HepG2 (cell line): ENCODE results near the gene ESYT2. TPM values are rescaled to one million over a fixed set of nuclear protein-coding genes. Genes with fewer than 3 reads are reported as not detected.

ENCODE experiments used
- ATF1 ChIP-seq: IDR thresholded peaks from 2 replicates; pipeline ENCODE4 v1.6.1; 2016; ENCODE audit warnings: mild to moderate bottlenecking, control low read depth
- BORCS8-MEF2B ChIP-seq: sonication (generic); formaldehyde crosslinking; IDR thresholded peaks from 2 replicates; pipeline ENCODE4 v1.8.0; 2022; ENCODE audit warnings: mild to moderate bottlenecking, missing genetic modification reagents
- HNRNPLL ChIP-seq: fragments of 200-400 bp; formaldehyde crosslinking; IDR thresholded peaks from 2 replicates; pipeline ENCODE4 v1.6.1; 2017; ENCODE audit warnings: mild to moderate bottlenecking, low read depth, low read length; ENCODE audit not compliant: poor library complexity, severe bottlenecking
- NONO ChIP-seq, 2 experiments: fragments of 450-650 bp in 1 of 2; sonication (generic) in 1 of 2; formaldehyde crosslinking in 1 of 2; IDR thresholded peaks in 1 of 2; conservative IDR thresholded peaks in 1 of 2; 2 replicates each; pipeline versions ENCODE4 v1.6.1 to v1.8.0; 2017 to 2022; ENCODE audit warnings: mild to moderate bottlenecking in 1 of 2, missing genetic modification reagents in 1 of 2, moderate library complexity in 1 of 2
- PHF8 ChIP-seq: sonication (generic); formaldehyde crosslinking; IDR thresholded peaks from 2 replicates; pipeline ENCODE4 v1.5.0; 2020; ENCODE audit warnings: missing genetic modification reagents
- TAF1 ChIP-seq: sonication (generic); formaldehyde crosslinking; IDR thresholded peaks from 2 replicates; pipeline ENCODE4 v1.4.0; 2020; ENCODE audit warnings: missing genetic modification reagents
- ZNF501 ChIP-seq: sonication (generic); formaldehyde crosslinking; IDR thresholded peaks from 2 replicates; pipeline ENCODE4 v1.5.1; 2020; ENCODE audit warnings: mild to moderate bottlenecking, moderate library complexity, missing genetic modification reagents
- ZNF709 ChIP-seq: sonication (generic); formaldehyde crosslinking; IDR thresholded peaks from 2 replicates; pipeline ENCODE4 v1.5.0; 2020; ENCODE audit warnings: mild to moderate bottlenecking, missing genetic modification reagents
- ZNF792 ChIP-seq: IDR thresholded peaks from 2 replicates; pipeline ENCODE4 v1.6.1; 2016
- ZNF883 ChIP-seq: sonication (generic); formaldehyde crosslinking; IDR thresholded peaks from 2 replicates; pipeline ENCODE4 v1.5.1; 2020; ENCODE audit warnings: mild to moderate bottlenecking, missing genetic modification reagents; ENCODE audit errors: not compliant biosample characterization
- polyA plus RNA-seq, 8 experiments: library from polyadenylated mRNA; depleted of rRNA in 3 of 8; stranded (reverse) in 7 of 8; unstranded in 1 of 8; fragments of >200 nt; fragmentation: Illumina TruSeq in 4 of 8; extraction: Trizol in 4 of 8; gene quantifications; 2 replicates each; pipeline versions ENCODE4 v1.2.1 to v1.2.3, GENCODE V29; 2011 to 2016; ENCODE audit warnings: low read depth in 4 of 8, missing spikeins in 1 of 8, mixed read lengths in 1 of 8; ENCODE audit not compliant: insufficient read depth in 1 of 8
- total RNA-seq, 5 experiments: library from RNA; depleted of rRNA; stranded (reverse); fragments of >200 nt; fragmentation: Illumina TruSeq; extraction: Trizol; gene quantifications; 2 replicates each; pipeline ENCODE4 v1.2.3, GENCODE V29; 2016; ENCODE audit warnings: low read depth in 1 of 5
- TF ChIP-seq, protein P1 (sequence below): sonication (generic); formaldehyde crosslinking; IDR thresholded peaks from 2 replicates; pipeline ENCODE4 v1.4.0; 2020; ENCODE audit warnings: mild to moderate bottlenecking, missing genetic modification reagents
- TF ChIP-seq, protein P2 (sequence below), 2 experiments: sonication (generic) in 1 of 2; formaldehyde crosslinking in 1 of 2; IDR thresholded peaks; 2 replicates each; pipeline versions ENCODE4 v1.4.0 to v1.6.1; 2018 to 2020; ENCODE audit warnings: missing genetic modification reagents in 2 of 2, borderline replicate concordance in 1 of 2, low read depth in 1 of 2, mild to moderate bottlenecking in 1 of 2, missing biosample characterization in 1 of 2
- TF ChIP-seq, protein P3 (sequence below): sonication (generic); formaldehyde crosslinking; IDR thresholded peaks from 2 replicates; pipeline ENCODE4 v1.4.0; 2020; ENCODE audit warnings: missing genetic modification reagents

The ESYT2 gene
- total and polyA plus RNA-seq, 2 of the 13 experiments (the other 11 are each of a cell fraction or from before 2014, with no cell fraction given): 28.5 to 37.3 TPM

DNA sequence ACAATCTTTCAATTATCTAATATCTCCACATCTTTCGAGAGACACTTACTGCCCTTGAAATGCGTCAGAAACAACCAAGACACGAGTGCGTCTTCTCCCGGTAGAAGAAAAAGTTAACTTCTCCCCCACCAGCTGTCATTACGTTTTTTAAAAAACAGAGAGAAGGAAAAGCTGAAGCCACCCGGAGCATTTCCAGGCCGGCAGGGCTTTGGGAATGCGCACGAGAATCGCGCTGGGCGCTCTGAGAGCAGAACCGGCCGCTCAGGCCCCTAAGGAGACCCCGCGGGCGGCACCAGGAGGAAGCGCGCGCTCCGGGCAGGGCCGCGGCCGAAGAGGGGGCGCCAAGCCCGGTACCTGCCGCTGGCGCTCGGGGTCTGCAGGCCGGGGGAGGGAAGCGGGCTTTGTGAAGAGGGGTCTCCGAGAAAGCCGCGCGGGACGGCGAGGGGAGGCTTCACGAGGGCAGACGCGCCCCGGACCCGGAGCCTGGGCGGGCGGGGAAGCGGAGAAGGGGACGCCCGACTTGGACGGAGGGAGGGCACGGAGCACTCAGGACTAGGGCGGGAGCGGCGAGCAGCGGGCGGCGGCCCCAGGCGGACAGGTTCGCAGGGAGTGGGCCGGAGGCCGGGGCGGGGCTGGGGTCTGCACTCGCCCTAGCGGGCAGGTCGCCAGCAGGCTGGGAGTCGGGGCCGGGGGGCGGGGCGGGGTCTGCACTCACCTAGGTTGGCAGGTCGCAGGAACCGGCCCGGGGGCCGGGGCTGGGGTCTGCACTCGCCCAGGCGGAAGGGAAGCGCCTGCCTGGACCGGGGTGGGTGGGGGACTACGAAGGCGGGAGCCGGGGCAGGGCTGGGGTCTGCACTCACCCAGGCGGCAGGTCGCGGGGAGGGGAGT, 932 bp downstream of the ESYT2 start (continued):
- TF ChIP-seq, protein P1, sequence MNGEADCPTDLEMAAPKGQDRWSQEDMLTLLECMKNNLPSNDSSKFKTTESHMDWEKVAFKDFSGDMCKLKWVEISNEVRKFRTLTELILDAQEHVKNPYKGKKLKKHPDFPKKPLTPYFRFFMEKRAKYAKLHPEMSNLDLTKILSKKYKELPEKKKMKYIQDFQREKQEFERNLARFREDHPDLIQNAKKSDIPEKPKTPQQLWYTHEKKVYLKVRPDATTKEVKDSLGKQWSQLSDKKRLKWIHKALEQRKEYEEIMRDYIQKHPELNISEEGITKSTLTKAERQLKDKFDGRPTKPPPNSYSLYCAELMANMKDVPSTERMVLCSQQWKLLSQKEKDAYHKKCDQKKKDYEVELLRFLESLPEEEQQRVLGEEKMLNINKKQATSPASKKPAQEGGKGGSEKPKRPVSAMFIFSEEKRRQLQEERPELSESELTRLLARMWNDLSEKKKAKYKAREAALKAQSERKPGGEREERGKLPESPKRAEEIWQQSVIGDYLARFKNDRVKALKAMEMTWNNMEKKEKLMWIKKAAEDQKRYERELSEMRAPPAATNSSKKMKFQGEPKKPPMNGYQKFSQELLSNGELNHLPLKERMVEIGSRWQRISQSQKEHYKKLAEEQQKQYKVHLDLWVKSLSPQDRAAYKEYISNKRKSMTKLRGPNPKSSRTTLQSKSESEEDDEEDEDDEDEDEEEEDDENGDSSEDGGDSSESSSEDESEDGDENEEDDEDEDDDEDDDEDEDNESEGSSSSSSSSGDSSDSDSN: peak; percentile 65; the same call in 1 of the 2 replicates
- TF ChIP-seq PHF8 (CRISPR knock-in tag): peak; percentile 61
- TF ChIP-seq BORCS8-MEF2B (CRISPR knock-in tag): no peak
- 0 out of 2 replicates have a peak, but pooled peaks have one; percentile 19 for TF ChIP-seq ZNF709 (CRISPR knock-in tag)
- TF ChIP-seq, protein P2, sequence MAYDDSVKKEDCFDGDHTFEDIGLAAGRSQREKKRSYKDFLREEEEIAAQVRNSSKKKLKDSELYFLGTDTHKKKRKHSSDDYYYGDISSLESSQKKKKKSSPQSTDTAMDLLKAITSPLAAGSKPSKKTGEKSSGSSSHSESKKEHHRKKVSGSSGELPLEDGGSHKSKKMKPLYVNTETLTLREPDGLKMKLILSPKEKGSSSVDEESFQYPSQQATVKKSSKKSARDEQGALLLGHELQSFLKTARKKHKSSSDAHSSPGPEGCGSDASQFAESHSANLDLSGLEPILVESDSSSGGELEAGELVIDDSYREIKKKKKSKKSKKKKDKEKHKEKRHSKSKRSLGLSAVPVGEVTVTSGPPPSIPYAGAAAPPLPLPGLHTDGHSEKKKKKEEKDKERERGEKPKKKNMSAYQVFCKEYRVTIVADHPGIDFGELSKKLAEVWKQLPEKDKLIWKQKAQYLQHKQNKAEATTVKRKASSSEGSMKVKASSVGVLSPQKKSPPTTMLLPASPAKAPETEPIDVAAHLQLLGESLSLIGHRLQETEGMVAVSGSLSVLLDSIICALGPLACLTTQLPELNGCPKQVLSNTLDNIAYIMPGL (CRISPR knock-in tag; IDR thresholded peaks at IDR 0.05; ENCODE audit: borderline replicate concordance in 1 of 2, low read depth in 1 of 2): peak; percentile 35 to 75; a peak in 2 of 4 replicates
- no peak for TF ChIP-seq ATF1 (CRISPR knock-in tag)
- TF ChIP-seq, protein P3, sequence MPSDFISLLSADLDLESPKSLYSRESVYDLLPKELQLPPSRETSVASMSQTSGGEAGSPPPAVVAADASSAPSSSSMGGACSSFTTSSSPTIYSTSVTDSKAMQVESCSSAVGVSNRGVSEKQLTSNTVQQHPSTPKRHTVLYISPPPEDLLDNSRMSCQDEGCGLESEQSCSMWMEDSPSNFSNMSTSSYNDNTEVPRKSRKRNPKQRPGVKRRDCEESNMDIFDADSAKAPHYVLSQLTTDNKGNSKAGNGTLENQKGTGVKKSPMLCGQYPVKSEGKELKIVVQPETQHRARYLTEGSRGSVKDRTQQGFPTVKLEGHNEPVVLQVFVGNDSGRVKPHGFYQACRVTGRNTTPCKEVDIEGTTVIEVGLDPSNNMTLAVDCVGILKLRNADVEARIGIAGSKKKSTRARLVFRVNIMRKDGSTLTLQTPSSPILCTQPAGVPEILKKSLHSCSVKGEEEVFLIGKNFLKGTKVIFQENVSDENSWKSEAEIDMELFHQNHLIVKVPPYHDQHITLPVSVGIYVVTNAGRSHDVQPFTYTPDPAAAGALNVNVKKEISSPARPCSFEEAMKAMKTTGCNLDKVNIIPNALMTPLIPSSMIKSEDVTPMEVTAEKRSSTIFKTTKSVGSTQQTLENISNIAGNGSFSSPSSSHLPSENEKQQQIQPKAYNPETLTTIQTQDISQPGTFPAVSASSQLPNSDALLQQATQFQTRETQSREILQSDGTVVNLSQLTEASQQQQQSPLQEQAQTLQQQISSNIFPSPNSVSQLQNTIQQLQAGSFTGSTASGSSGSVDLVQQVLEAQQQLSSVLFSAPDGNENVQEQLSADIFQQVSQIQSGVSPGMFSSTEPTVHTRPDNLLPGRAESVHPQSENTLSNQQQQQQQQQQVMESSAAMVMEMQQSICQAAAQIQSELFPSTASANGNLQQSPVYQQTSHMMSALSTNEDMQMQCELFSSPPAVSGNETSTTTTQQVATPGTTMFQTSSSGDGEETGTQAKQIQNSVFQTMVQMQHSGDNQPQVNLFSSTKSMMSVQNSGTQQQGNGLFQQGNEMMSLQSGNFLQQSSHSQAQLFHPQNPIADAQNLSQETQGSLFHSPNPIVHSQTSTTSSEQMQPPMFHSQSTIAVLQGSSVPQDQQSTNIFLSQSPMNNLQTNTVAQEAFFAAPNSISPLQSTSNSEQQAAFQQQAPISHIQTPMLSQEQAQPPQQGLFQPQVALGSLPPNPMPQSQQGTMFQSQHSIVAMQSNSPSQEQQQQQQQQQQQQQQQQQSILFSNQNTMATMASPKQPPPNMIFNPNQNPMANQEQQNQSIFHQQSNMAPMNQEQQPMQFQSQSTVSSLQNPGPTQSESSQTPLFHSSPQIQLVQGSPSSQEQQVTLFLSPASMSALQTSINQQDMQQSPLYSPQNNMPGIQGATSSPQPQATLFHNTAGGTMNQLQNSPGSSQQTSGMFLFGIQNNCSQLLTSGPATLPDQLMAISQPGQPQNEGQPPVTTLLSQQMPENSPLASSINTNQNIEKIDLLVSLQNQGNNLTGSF: 0 out of 2 replicates have a peak, but pooled peaks have one; percentile 51
- 0 out of 2 replicates have a peak, but pooled peaks have one; percentile 53 for TF ChIP-seq ZNF501 (CRISPR knock-in tag)
- TF ChIP-seq NONO (IDR thresholded peaks at IDR 0.05): no peak
- peak; percentile 34; the same call in 1 of the 2 replicates for TF ChIP-seq NONO (CRISPR knock-in tag; conservative IDR thresholded peaks at IDR 0.05)
- peak; percentile 47; the same call in 1 of the 2 replicates for TF ChIP-seq ZNF792
- peak; percentile 16 for TF ChIP-seq ZNF883 (CRISPR knock-in tag)
- TF ChIP-seq TAF1 (CRISPR knock-in tag): 0 out of 2 replicates have a peak, but pooled peaks have one; percentile 29
- peak; percentile 65 for TF ChIP-seq HNRNPLL
- TF ChIP-seq, all 625 proteins: peak for 33
